Panc1 (cell line): ENCODE data around the gene ZNF212. TPM values are rescaled to one million over a fixed set of nuclear protein-coding genes. Genes with fewer than 3 reads are reported as not detected.

Source experiments
- ATAC-seq: fragments of 200-7000 bp; cut with Tn5 transposase; 2 replicates; pipeline ENCODE4 v1.9.1; 2020; ENCODE audit warnings: mild to moderate bottlenecking, moderate library complexity
- BruUV-seq: library from RNA; stranded (reverse); fragments of 400-500 nt; replicated peaks from 2 replicates; lab custom pipeline; 2021; lab: Mats Ljungman, UMichigan
- CTCF ChIA-PET: fragments of 300-600 bp; sonication (Branson Sonifier 250); formaldehyde crosslinking; loops from one replicate; lab custom pipeline; 2022; ENCODE audit warnings: antibody characterized with exemption; lab: Charles Lee
- POLR2A ChIA-PET: fragments of 300-600 bp; sonication (Branson Sonifier 250); formaldehyde crosslinking; loops from one replicate; lab custom pipeline; 2022; ENCODE audit warnings: antibody characterized with exemption; lab: Charles Lee
- DNase-seq: peaks from one replicate; pipeline ENCODE4 v3.0.0-alpha.2; 2010; ENCODE audit warnings: low read depth, low spot score
- H3K27ac ChIP-seq: 2 replicates; pipeline ENCODE4 v1.5.1; 2011; ENCODE audit warnings: mild to moderate bottlenecking, low read length, inconsistent platforms
- H3K27me3 ChIP-seq: fragments of 200-500 bp; sonication (Bioruptor generic); 2 replicates; pipeline ENCODE4 v1.6.0; 2014; ENCODE audit warnings: low read length, inconsistent platforms; ENCODE audit not compliant: control insufficient read depth, insufficient read depth
- H3K36me3 ChIP-seq: fragments of 200-500 bp; sonication (Bioruptor generic); 2 replicates; pipeline ENCODE4 v1.5.1; 2014; ENCODE audit warnings: inconsistent platforms, mild to moderate bottlenecking, low read length, moderate library complexity; ENCODE audit not compliant: control insufficient read depth, insufficient read depth
- H3K4me1 ChIP-seq: 2 replicates; pipeline ENCODE4 v1.5.1; 2011; ENCODE audit warnings: inconsistent platforms, mild to moderate bottlenecking, low read length, moderate library complexity; ENCODE audit not compliant: control insufficient read depth, insufficient read depth
- H3K4me3 ChIP-seq, 2 experiments: 2 replicates each; pipeline ENCODE4 v1.5.1; 2011 to 2012; ENCODE audit warnings: low read depth in 2 of 2, low read length in 2 of 2, mild to moderate bottlenecking in 2 of 2, inconsistent platforms in 1 of 2, moderate library complexity in 1 of 2
- H3K9me3 ChIP-seq: fragments of 200-500 bp; sonication (Bioruptor generic); 2 replicates; pipeline ENCODE4 v1.5.1; 2014; ENCODE audit warnings: low read depth, mild to moderate bottlenecking, inconsistent platforms, low read length, moderate library complexity; ENCODE audit not compliant: control insufficient read depth, insufficient read depth
- CTCF ChIP-seq: fragments of 450-650 bp; IDR thresholded peaks from 2 replicates; pipeline ENCODE4 v1.5.1; 2017; ENCODE audit warnings: mild to moderate bottlenecking
- POLR2AphosphoS5 ChIP-seq: IDR thresholded peaks from 2 replicates; pipeline ENCODE4 v1.6.1; 2012; ENCODE audit warnings: mild to moderate bottlenecking, low read depth, low read length, moderate library complexity
- REST ChIP-seq, 2 experiments: IDR thresholded peaks; 2 replicates each; pipeline ENCODE4 v1.6.1; 2011 to 2012; ENCODE audit warnings: low read depth in 2 of 2, control low read depth in 1 of 2, low read length in 1 of 2, mild to moderate bottlenecking in 1 of 2, moderate library complexity in 1 of 2; ENCODE audit not compliant: insufficient read depth in 1 of 2
- SIN3A ChIP-seq: IDR thresholded peaks from 2 replicates; pipeline ENCODE4 v1.6.1; 2012; ENCODE audit warnings: low read depth, mild to moderate bottlenecking, low read length, moderate library complexity, borderline replicate concordance; ENCODE audit not compliant: insufficient read depth
- TCF7L2 ChIP-seq: IDR thresholded peaks from 2 replicates; pipeline ENCODE4 v1.6.1; 2011; ENCODE audit warnings: mild to moderate bottlenecking, low read depth, low read length, inconsistent platforms
- in situ Hi-C: cut with HindIII; loops from 2 replicates; pipeline ENCODE4 v1.10.0; 2016; ENCODE audit warnings: low sequenced_read_pairs, low pct_unique_long_range_greater_than_20kb
- intact Hi-C: fragments of 100-400 bp; cut with micrococcal nuclease; formaldehyde crosslinking; loops from one replicate; pipeline ENCODE4 v1.10.0; 2022; ENCODE audit not compliant: unreplicated experiment
- total RNA-seq: library from RNA; stranded (reverse); gene quantifications from one replicate; pipeline ENCODE4 v1.2.1, GENCODE V29; 2021; ENCODE audit not compliant: unreplicated experiment

ZNF212 gene
- total RNA-seq, 1 experiment from 2014 or later, result 11.3 TPM

GRCh38 chr7:149217570-149217969 lies 21.9 kb upstream of the ZNF212 start:
- ATAC-seq, result no peak
- Histone ChIP-seq H3K27me3 (no peaks in the 10 kb centered on the region), H3K4me1 (no peaks in the 10 kb centered on the region), H3K36me3 (peaks cover 10% of the 10 kb centered on the region; the same call in 1 of the 2 replicates), H3K4me3 (no peak overlapping the region), H3K9me3 (no peaks in the 10 kb centered on the region), H3K27ac (no peak overlapping the region)
- TSS peak; percentile 10 for BruUV-seq
- TF ChIP-seq POLR2AphosphoS5, result no peak
- no peak for TF ChIP-seq SIN3A
- TF ChIP-seq CTCF, result no peak
- TF ChIP-seq REST (IDR thresholded peaks at IDR 0.05; ENCODE audit: insufficient read depth in 1 of 2, low read depth in 2 of 2, low read length in 1 of 2), result no peak
- no peak for TF ChIP-seq TCF7L2
- ChIA-PET POLR2A (no interaction called here), CTCF (no interaction called here)
- no peak for DNase-seq
- in situ Hi-C loops, result no loop called here
- intact Hi-C loops, result no loop called here

GRCh38 chr7:149218469-149219420 lies 20.7 kb upstream of the ZNF212 start:
- ATAC-seq (no peak), DNase-seq (no peak)
- Histone ChIP-seq H3K4me1 (no peaks in the 10 kb centered on the region), H3K27me3 (no peaks in the 10 kb centered on the region), H3K36me3 (peaks cover 4% of the 10 kb centered on the region; the same call in 1 of the 2 replicates), H3K9me3 (no peaks in the 10 kb centered on the region), H3K27ac (no peak overlapping the region), H3K4me3 (no peak overlapping the region)
- POLR2A ChIA-PET, result no interaction called here
- no TSS peak for BruUV-seq
- intact Hi-C loops, result no loop called here
- CTCF ChIA-PET, result no interaction called here
- TF ChIP-seq SIN3A (no peak), POLR2AphosphoS5 (no peak), REST (IDR thresholded peaks at IDR 0.05; ENCODE audit: insufficient read depth in 1 of 2, low read depth in 2 of 2, low read length in 1 of 2) (no peak), CTCF (no peak), TCF7L2 (no peak)
- in situ Hi-C loops, result no loop called here
